Hindlimb muscle (tissue), 1 donor: ENCODE measurements around the gene RERE. TPM values are rescaled to one million over a fixed set of nuclear protein-coding genes. Genes with fewer than 3 reads are reported as not detected.
"Not testable (repeated sequence)": the region's sequence is repeated elsewhere in the genome, so short reads cannot be mapped to it uniquely, and the experiment has no call there.

Experiments used
- DNase-seq: peaks from one replicate; pipeline ENCODE4 v3.0.0-alpha.2; 2013
- polyA plus RNA-seq: library from polyadenylated mRNA; unstranded; fragments of 120-200 nt; gene quantifications from one replicate; pipeline ENCODE4 v1.2.1, GENCODE V29; 2013; ENCODE audit not compliant: insufficient read length

Gene RERE
- polyA plus RNA-seq, 1 donor: 93.9 TPM

DNA sequence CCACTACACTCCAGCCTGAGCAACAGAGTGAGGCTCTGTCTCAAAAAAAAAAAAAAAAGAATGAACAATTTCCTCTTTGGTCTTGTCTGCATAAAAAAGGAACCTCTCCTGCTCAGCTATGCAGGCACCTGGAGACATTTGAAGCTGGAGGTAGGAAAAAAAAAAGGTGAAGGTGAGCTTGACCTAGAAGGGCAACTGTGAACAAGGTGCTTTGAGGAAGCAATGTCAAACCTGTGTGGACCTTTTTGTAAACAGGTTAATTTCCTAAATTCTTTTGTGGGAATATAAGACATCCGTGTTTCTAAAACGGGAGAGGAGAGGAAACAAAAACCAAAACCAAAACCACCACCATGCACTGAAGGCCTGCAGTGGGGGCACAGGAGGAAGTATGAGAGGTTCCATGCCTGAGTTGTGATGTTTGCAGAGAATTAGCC is 422.0 kb downstream of the RERE start:
- no peak for DNase-seq

GRCh38 chr1:8394456-8395321 is 422.8 kb downstream of the RERE start:
- DNase-seq: no peak

DNA sequence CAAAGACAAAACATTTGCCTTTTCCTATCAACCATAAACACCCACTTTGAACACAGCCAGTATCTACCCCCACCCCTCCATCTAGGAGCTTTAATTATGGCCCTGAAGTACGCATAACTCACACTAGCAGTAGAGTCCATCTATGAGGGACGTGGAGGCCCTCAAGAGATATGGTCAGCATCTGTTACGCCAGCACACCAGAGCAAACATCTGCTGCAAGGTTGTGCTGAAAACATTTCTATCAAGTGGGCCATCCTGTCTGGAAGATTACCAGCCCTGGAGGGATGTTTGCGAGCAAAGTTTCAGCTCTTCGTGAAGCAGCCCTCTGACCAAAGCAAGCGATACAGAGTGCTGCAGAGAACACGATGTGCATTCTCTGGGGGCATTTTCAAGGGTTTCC is 424.9 kb downstream of the RERE start:
- no peak for DNase-seq

GRCh38 chr1:8390707-8391106 is 426.7 kb downstream of the RERE start:
- no peak for DNase-seq

DNA sequence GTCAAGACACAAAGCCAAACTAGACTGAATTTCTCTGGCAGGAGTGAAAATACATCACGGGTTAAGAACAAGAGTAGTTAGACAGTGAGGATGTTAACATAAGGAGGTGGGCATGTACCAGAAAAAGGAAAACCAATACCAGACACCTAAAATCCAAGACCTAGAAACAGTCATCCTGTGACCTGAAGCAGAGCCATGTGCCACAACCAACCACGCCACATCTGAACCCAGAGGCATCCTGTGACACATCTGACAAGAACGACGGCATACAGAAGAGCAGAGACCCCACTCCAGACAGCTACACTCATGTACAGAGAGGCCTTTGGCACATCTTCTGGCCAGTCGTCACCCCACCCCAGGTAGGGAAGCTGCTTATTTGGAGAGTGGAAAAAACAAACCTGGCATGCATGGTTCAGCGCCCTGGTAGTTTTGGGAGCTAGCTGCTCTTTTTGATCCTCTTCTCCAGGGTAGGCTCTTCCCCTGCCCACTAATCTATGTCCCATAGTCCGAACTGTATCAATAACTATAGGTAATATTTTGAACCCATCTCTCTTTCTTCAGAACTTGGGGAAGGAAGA is 427.4 kb downstream of the RERE start:
- no peak for DNase-seq

- DNase-seq: no peak
These were observed 428.5 kb downstream of the RERE start for GRCh38 chr1:8388732-8389562.

- DNase-seq: no peak
These were observed 431.2 kb downstream of the RERE start for GRCh38 chr1:8386247-8386646.

DNA sequence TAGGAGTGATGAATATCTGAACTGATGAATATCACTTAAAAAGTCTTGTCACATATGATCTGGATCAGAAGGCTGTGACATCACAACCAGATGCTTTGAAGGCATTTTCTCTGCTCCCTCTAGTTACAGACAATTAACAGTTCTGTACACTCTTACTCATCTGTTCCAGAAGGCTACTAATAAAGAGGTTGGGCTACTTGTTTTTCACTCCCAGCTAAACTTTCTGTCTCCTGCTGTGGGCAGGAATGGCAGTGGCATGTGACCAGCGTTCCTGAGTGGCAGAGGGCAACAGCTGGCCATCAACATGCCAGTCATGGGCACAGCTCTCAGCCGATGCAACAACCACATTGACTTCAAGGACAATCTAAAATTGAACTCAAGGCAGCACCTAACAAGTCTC is 432.9 kb downstream of the RERE start:
- no peak for DNase-seq

DNA sequence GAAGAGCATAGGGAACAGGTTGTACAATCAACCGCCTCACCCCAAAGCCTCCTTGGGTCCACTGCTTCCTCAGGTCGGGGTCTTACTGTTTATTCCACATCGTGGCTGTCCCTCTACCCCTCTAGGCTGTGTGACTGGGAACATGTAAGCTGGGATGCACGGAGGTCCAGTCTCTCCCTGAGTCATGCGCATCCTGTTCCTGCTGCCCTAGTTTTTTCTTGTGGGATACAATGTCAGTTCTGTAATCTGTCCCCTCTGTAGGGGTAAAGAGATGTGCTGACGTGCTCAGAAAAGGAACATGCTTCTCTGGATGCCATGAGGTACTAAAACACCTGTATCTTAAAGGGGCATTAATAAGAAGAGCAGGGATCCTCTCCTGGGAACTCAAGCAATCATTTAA is 433.4 kb downstream of the RERE start:
- DNase-seq: no peak

GRCh38 chr1:8382608-8383505 is 434.6 kb downstream of the RERE start:
- DNase-seq: no peak

DNA sequence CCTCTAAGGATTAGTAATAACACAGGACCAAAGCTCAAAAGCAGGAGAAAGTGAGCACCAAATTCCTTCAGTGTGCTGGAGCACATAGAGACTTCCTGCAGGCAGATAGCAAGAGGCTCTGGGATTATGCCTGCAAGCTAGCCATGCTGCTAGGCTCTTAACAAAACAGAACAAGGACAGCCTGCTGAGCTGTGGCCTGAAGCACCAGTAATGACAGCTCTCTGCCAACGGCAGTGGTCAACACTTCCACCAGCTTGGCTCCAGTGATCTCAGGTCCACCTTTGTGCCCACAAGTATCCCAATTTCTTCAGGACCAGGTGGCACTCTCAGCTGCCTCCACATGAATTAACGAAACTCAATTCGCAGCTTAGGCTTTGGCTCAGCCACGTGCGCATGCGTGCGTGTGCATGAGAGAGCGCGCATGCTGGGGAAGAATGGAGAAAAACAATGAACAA is 435.4 kb downstream of the RERE start:
- DNase-seq: no peak

- no peak for DNase-seq
These were observed 435.8 kb downstream of the RERE start for GRCh38 chr1:8381618-8382017.

- not testable (repeated sequence) for DNase-seq
These were observed 437.1 kb downstream of the RERE start for GRCh38 chr1:8380310-8380709.

- no peak for DNase-seq
These were observed 437.8 kb downstream of the RERE start for GRCh38 chr1:8379513-8380186.

- DNase-seq: no peak
These were observed 438.4 kb downstream of the RERE start for GRCh38 chr1:8378981-8379470.

- no peak for DNase-seq
These were observed 439.3 kb downstream of the RERE start for GRCh38 chr1:8378178-8378577.

DNA sequence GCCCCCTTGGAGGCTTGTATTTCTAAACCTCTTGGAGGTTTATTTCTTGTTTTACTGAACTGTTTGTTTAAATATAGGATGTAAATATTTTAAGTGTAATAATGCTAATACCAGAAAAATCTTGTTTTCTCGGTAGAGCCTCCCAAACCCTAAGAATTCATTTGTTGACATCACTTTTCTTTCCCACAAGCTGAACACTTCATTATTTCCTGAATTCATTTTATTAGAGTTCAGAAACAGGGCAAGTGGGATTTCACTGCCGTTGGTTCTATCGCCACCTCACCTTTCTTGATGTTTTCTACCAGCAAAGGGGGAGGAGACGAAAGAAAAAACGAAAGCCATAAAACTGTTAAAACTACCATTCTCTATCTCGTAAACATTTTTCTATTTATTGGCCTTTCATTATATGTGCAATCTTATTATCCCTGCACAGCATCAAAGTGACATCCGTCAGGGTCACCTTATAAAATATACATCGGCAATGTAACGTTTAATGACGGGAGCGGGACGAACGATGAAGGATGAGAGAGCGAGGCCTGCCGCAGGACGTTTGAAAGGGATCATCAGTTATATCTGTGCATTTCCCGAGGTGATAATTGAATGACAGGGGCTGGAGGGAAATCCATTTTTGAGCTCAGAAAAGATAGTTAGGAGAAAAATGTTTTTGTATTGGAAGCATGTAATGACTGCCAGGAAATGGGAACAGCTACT is 440.0 kb downstream of the RERE start:
- DNase-seq: no peak

DNA sequence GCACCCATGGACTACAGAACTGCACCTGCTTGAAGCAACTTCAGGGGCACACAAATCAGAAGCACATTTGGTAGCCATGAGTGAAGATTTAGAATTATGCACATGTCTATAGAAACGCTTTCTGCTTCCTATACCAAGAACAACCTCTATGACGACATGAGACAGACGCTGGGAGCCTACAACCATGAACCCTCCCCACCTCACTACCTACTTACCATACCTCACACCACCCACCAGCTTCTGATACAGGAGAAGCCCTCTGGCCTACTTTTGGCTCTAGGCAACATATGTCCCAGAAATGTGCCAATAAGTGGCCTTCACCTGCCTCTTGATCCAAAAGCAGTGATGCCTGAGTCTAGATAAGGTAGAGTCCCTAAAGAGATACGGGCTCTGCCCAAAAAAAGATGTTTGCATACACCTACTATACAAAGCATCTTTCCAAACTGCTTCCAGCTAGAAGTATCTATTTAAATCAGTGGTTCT is 441.0 kb downstream of the RERE start:
- no peak for DNase-seq

- no peak for DNase-seq
These were observed 442.6 kb downstream of the RERE start for GRCh38 chr1:8374812-8375211.

DNA sequence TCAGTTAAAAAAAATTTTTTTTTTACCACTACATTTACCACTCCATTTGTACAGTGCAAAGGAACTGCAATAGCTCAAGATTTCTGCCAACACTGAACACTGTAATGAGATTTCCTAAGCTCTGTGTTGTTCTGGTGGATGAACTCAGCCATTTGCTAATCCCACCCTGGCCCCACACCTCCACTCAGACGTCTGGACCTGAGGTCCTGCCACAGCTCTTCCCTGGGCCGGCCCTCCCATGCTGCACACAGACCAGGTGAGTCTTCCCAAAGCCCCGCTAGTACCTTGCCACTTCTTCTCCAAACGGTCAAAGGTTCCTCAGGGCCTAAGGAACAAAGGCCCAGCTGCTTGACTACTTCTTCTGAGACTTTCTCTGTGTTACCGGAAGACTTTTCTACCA is 443.1 kb downstream of the RERE start:
- no peak for DNase-seq
